KMS-11 (cell line): ENCODE results near the gene C6orf47.

ENCODE experiments used
- H2AFZ ChIP-seq: fragments of 200-600 bp; sonication (generic); 2 replicates; pipeline ENCODE4 v1.6.1; 2016; ENCODE audit warnings: antibody characterized with exemption, mixed run types, low read depth
- H3K27ac ChIP-seq: fragments of 200-600 bp; sonication (generic); 2 replicates; pipeline ENCODE4 v1.6.1; 2016; ENCODE audit warnings: mild to moderate bottlenecking, mixed run types
- H3K27me3 ChIP-seq: fragments of 200-600 bp; sonication (generic); 2 replicates; pipeline ENCODE4 v1.6.1; 2017; ENCODE audit warnings: mild to moderate bottlenecking, low read depth, mixed run types, moderate library complexity; ENCODE audit not compliant: insufficient read depth
- H3K36me3 ChIP-seq: fragments of 200-600 bp; sonication (generic); 2 replicates; pipeline ENCODE4 v1.6.1; 2017; ENCODE audit warnings: mild to moderate bottlenecking, mixed run types; ENCODE audit not compliant: insufficient read depth
- H3K4me1 ChIP-seq: fragments of 200-600 bp; sonication (generic); 2 replicates; pipeline ENCODE4 v1.6.1; 2016; ENCODE audit warnings: mild to moderate bottlenecking, low read depth, mixed run types; ENCODE audit not compliant: poor library complexity, severe bottlenecking
- H3K4me2 ChIP-seq: fragments of 200-600 bp; sonication (generic); 2 replicates; pipeline ENCODE4 v1.7.0; 2016; ENCODE audit warnings: mild to moderate bottlenecking, mixed run types
- H3K4me3 ChIP-seq: fragments of 200-600 bp; sonication (generic); IDR thresholded peaks from 2 replicates; pipeline ENCODE4 v1.6.1; 2017; ENCODE audit warnings: low read depth, low read length, mixed read lengths; ENCODE audit not compliant: insufficient read depth
- H3K79me2 ChIP-seq: fragments of 200-600 bp; sonication (generic); 2 replicates; pipeline ENCODE4 v1.6.1; 2016; ENCODE audit warnings: low read depth, mixed run types; ENCODE audit not compliant: insufficient read depth
- H3K9ac ChIP-seq: fragments of 200-600 bp; sonication (generic); 2 replicates; pipeline ENCODE4 v1.6.1; 2016; ENCODE audit warnings: mild to moderate bottlenecking, mixed run types
- H4K20me1 ChIP-seq: fragments of 200-600 bp; sonication (generic); 2 replicates; pipeline ENCODE4 v1.6.1; 2016; ENCODE audit warnings: mild to moderate bottlenecking, mixed run types; ENCODE audit not compliant: insufficient read depth
- TF ChIP-seq, protein P1 (sequence below): fragments of 200-600 bp; sonication (generic); conservative IDR thresholded peaks from 2 replicates; pipeline ENCODE4 v1.6.1; 2017; ENCODE audit warnings: low read depth, mild to moderate bottlenecking, antibody characterized with exemption, low read length, moderate library complexity, mixed read lengths

The C6orf47 gene

DNA sequence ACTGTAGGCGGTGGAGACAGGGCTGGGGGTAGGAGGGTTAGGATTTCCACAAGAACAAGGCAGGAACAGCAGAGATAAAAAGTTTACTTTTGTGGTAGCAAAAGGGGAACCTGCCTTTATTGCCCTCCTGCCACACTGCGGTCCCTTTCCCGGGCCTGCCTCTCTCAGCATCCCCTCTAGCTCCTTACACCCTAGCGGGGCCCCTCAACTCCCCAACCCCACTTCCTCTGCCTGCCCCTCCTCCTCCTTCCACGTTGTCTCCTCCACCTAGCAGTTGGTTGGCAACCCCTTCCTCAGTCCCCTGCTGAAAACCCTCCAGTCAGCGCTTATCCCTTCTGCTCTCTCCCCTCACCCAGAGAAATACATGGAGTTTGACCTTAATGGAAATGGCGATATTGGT lies 44.8 kb downstream of the C6orf47 start:
- Histone ChIP-seq H3K4me2 (no peak overlapping the region), H3K9ac (no peak overlapping the region), H3K4me1 (peaks cover 20% of the 10 kb centered on the region), H4K20me1 (no peaks in the 10 kb centered on the region), H3K79me2 (peaks cover under 1% of the 10 kb centered on the region; the same call in 1 of the 2 replicates), H2AFZ (no peak overlapping the region), H3K27ac (no peak overlapping the region), H3K27me3 (no peaks in the 10 kb centered on the region), H3K4me3 (no peak overlapping the region), H3K36me3 (no peaks in the 10 kb centered on the region)
- TF ChIP-seq, protein P1, sequence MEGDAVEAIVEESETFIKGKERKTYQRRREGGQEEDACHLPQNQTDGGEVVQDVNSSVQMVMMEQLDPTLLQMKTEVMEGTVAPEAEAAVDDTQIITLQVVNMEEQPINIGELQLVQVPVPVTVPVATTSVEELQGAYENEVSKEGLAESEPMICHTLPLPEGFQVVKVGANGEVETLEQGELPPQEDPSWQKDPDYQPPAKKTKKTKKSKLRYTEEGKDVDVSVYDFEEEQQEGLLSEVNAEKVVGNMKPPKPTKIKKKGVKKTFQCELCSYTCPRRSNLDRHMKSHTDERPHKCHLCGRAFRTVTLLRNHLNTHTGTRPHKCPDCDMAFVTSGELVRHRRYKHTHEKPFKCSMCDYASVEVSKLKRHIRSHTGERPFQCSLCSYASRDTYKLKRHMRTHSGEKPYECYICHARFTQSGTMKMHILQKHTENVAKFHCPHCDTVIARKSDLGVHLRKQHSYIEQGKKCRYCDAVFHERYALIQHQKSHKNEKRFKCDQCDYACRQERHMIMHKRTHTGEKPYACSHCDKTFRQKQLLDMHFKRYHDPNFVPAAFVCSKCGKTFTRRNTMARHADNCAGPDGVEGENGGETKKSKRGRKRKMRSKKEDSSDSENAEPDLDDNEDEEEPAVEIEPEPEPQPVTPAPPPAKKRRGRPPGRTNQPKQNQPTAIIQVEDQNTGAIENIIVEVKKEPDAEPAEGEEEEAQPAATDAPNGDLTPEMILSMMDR: no peak

DNA sequence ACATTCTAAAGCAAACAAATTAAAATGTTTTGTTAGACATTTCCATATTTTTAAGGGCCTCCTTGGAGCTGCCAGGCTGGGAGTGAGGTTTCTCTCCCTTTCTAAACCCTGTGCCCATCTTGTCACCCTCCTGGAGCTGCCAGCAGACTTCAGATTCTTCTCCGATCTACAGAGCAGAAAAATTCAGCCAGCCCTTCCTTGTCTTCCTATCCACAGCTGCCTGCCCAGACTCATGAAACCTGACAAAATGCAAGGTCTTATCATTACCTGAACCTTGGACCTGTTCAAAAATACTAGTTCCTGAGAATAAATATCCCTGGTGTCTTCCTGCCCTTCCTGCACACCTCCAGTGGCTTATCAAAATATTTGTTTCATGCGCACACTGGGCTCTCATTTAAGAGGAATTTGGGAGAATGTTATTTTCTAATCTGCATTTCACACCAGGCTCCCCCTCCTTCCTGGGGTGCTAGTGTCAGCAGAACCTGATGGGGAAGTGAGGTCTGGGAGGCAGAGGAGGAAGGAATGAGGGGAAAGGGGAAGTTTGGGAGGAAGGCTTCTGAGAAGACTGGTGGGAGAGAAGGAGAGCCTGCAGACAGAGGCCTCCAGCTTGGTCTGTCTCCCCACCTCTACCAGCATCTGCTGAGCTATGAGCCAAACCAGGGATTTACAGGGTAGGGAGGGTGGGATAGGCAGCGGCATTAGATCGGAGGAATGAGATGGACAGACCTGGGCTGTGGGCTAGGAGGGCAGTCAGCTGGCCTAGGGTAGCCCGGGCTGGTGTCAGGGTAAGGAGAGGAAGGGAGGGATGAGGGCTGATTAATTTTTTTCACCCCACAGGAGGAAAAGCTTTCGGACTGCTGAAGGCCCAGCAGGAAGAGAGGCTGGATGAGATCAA lies 45.6 kb downstream of the C6orf47 start, which contains the start of gene AIF1:
AIF1 (plus strand) TSS at position 551 of the 895 bp plus-strand sequence; CDS start at position 647, 96 bp downstream.
- no peak within 1 kb of the TSS for H3K27ac ChIP-seq
- peaks cover 20% of the 10 kb centered on the region for H3K4me1 ChIP-seq
- H3K4me3 ChIP-seq: no peak within 1 kb of the TSS
- no peak within 1 kb of the TSS for H3K9ac ChIP-seq
- TF ChIP-seq, protein P1: no peak
- H3K79me2 ChIP-seq: no peaks in the 10 kb centered on the region
- no peaks in the 10 kb centered on the region for H3K36me3 ChIP-seq
- H3K4me2 ChIP-seq: no peak within 1 kb of the TSS
- no peaks in the 10 kb centered on the region for H4K20me1 ChIP-seq
- H3K27me3 ChIP-seq: no peaks in the 10 kb centered on the region
- H2AFZ ChIP-seq: no peak within 1 kb of the TSS

DNA sequence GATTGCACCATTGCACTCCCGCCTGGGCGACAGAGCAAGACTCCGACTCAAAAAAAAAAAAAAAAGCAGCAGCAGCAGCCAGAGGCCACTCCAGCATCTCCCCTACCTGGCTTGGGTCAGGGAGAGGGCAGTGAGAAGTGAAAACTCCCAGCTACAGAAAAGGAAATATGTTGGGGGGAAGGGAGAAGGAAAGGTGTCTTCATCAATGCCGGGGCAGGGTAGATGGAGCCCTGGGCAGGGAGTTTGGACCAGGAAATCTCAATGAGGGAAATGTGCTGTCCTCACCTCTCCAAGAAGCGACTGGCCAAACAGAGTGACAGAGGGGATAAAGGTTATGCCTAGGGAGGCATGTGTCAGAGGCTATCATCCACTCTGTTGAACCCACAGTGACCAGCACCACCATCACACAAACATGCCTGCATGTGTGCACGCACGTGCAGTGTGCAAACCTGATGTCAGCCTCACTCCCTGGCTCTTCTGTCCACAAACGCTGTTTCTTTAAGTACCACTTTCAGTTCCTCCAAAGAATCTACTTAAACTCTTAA lies 46.4 kb downstream of the C6orf47 start:
- no peaks in the 10 kb centered on the region for H3K79me2 ChIP-seq
- no peak overlapping the region for H2AFZ ChIP-seq
- no peak overlapping the region for H3K27ac ChIP-seq
- peaks cover 16% of the 10 kb centered on the region for H3K4me1 ChIP-seq
- no peak overlapping the region for H3K9ac ChIP-seq
- TF ChIP-seq, protein P1: no peak
- H3K4me3 ChIP-seq: no peak overlapping the region
- no peaks in the 10 kb centered on the region for H3K27me3 ChIP-seq
- no peaks in the 10 kb centered on the region for H3K36me3 ChIP-seq
- H3K4me2 ChIP-seq: no peak overlapping the region
- no peaks in the 10 kb centered on the region for H4K20me1 ChIP-seq

- H3K27me3 ChIP-seq: no peaks in the 10 kb centered on the region
- H2AFZ ChIP-seq: no peak overlapping the region
- H3K4me2 ChIP-seq: no peak overlapping the region
- no peaks in the 10 kb centered on the region for H3K36me3 ChIP-seq
- H3K4me1 ChIP-seq: no peaks in the 10 kb centered on the region
- TF ChIP-seq, protein P1: no peak
- no peaks in the 10 kb centered on the region for H3K79me2 ChIP-seq
- no peak overlapping the region for H3K9ac ChIP-seq
- no peaks in the 10 kb centered on the region for H4K20me1 ChIP-seq
- H3K27ac ChIP-seq: no peak overlapping the region
- H3K4me3 ChIP-seq: no peak overlapping the region
Observed at GRCh38 chr6:31610968-31611367, 49.6 kb downstream of the C6orf47 start.
